ENCODE results near the gene ZP4. TPM values are rescaled to one million over a fixed set of nuclear protein-coding genes. Genes with fewer than 3 reads are reported as not detected.

The ZP4 gene
- total RNA-seq, 2 experiments from 2014 or later: not detected

GRCh38 chr1:237861944-237862343 is 28.8 kb downstream of the ZP4 start:
- H3K27ac ChIP-seq (ENCODE audit: low read depth in 1 of 2, low read length in 2 of 2): no peak overlapping the region
- peaks cover 0 to 6% of the 10 kb centered on the region in 2 experiments for H3K9me3 ChIP-seq (ENCODE audit: control insufficient read depth in 1 of 2, insufficient read depth in 1 of 2, low read length in 2 of 2)
- H3K36me3 ChIP-seq (ENCODE audit: insufficient read depth, low read length): no peaks in the 10 kb centered on the region
- H3K4me1 ChIP-seq (ENCODE audit: insufficient read depth, low read length): peaks cover 3% of the 10 kb centered on the region
- peaks cover 12% of the 10 kb centered on the region for H3K27me3 Mint-ChIP-seq
- H3K27me3 ChIP-seq (ENCODE audit: control insufficient read depth in 1 of 2, insufficient read depth in 2 of 2, low read length in 2 of 2): no peaks in the 10 kb centered on the region
- H3K4me3 Mint-ChIP-seq: no peak overlapping the region
- intact Hi-C loops (cut with DNase I, micrococcal nuclease): no loop called here
- no peaks in the 10 kb centered on the region for H3K36me3 Mint-ChIP-seq (ENCODE audit: low read depth)
- ChIA-PET POLR2A (no interaction called here), CTCF (no interaction called here)
- peak in 2 of 14 experiments; percentile 12 to 15 for DNase-seq
- ATAC-seq (ENCODE audit: poor library complexity): no peak
- no peaks in the 10 kb centered on the region for H3K9me3 Mint-ChIP-seq
- TF ChIP-seq, protein P1, sequence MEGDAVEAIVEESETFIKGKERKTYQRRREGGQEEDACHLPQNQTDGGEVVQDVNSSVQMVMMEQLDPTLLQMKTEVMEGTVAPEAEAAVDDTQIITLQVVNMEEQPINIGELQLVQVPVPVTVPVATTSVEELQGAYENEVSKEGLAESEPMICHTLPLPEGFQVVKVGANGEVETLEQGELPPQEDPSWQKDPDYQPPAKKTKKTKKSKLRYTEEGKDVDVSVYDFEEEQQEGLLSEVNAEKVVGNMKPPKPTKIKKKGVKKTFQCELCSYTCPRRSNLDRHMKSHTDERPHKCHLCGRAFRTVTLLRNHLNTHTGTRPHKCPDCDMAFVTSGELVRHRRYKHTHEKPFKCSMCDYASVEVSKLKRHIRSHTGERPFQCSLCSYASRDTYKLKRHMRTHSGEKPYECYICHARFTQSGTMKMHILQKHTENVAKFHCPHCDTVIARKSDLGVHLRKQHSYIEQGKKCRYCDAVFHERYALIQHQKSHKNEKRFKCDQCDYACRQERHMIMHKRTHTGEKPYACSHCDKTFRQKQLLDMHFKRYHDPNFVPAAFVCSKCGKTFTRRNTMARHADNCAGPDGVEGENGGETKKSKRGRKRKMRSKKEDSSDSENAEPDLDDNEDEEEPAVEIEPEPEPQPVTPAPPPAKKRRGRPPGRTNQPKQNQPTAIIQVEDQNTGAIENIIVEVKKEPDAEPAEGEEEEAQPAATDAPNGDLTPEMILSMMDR (IDR thresholded peaks at IDR 0.05): no peak
- H3K4me3 ChIP-seq (ENCODE audit: low read length): no peak overlapping the region
- no peaks in the 10 kb centered on the region for H3K4me1 Mint-ChIP-seq (ENCODE audit: low read depth)
- H3K27ac Mint-ChIP-seq: no peak overlapping the region

GRCh38 chr1:237858992-237859391 is 31.7 kb downstream of the ZP4 start:
- DNase-seq (no peak), ATAC-seq (ENCODE audit: poor library complexity) (no peak)
- H3K27ac ChIP-seq (ENCODE audit: low read depth in 1 of 2, low read length in 2 of 2): no peak overlapping the region
- H3K4me3 ChIP-seq (ENCODE audit: low read length): no peak overlapping the region
- peaks cover 0 to 3% of the 10 kb centered on the region in 2 experiments for H3K9me3 ChIP-seq (ENCODE audit: control insufficient read depth in 1 of 2, insufficient read depth in 1 of 2, low read length in 2 of 2)
- TF ChIP-seq, protein P1 (IDR thresholded peaks at IDR 0.05): no peak
- no peak overlapping the region for H3K27ac Mint-ChIP-seq
- H3K36me3 Mint-ChIP-seq (ENCODE audit: low read depth): no peaks in the 10 kb centered on the region
- H3K9me3 Mint-ChIP-seq: no peaks in the 10 kb centered on the region
- H3K27me3 Mint-ChIP-seq: peaks cover 6% of the 10 kb centered on the region
- POLR2A ChIA-PET: no interaction called here
- no peaks in the 10 kb centered on the region for H3K36me3 ChIP-seq (ENCODE audit: insufficient read depth, low read length)
- no peak overlapping the region for H3K4me3 Mint-ChIP-seq
- no peaks in the 10 kb centered on the region for H3K27me3 ChIP-seq (ENCODE audit: control insufficient read depth in 1 of 2, insufficient read depth in 2 of 2, low read length in 2 of 2)
- CTCF ChIA-PET: no interaction called here
- no peaks in the 10 kb centered on the region for H3K4me1 ChIP-seq (ENCODE audit: insufficient read depth, low read length)
- intact Hi-C loops (cut with DNase I, micrococcal nuclease): no loop called here
- H3K4me1 Mint-ChIP-seq (ENCODE audit: low read depth): no peaks in the 10 kb centered on the region

GRCh38 chr1:237857455-237857854 is 33.3 kb downstream of the ZP4 start:
- ATAC-seq (ENCODE audit: poor library complexity): no peak
- Histone ChIP-seq H3K9me3 (ENCODE audit: control insufficient read depth in 1 of 2, insufficient read depth in 1 of 2, low read length in 2 of 2) (peaks cover 0 to 3% of the 10 kb centered on the region in 2 experiments), H3K27me3 (ENCODE audit: control insufficient read depth in 1 of 2, insufficient read depth in 2 of 2, low read length in 2 of 2) (no peaks in the 10 kb centered on the region), H3K27ac (ENCODE audit: low read depth in 1 of 2, low read length in 2 of 2) (no peak overlapping the region), H3K4me1 (ENCODE audit: insufficient read depth, low read length) (no peaks in the 10 kb centered on the region), H3K36me3 (ENCODE audit: insufficient read depth, low read length) (no peaks in the 10 kb centered on the region), H3K4me3 (ENCODE audit: low read length) (no peak overlapping the region)
- Mint-ChIP-seq H3K4me1 (ENCODE audit: low read depth) (no peaks in the 10 kb centered on the region), H3K4me3 (no peak overlapping the region), H3K27ac (no peak overlapping the region), H3K27me3 (peaks cover 6% of the 10 kb centered on the region), H3K9me3 (peaks cover 5% of the 10 kb centered on the region), H3K36me3 (ENCODE audit: low read depth) (no peaks in the 10 kb centered on the region)
- POLR2A ChIA-PET: no interaction called here
- CTCF ChIA-PET: no interaction called here
- intact Hi-C loops (cut with DNase I, micrococcal nuclease): no loop called here
- no peak for DNase-seq
- TF ChIP-seq, protein P1 (IDR thresholded peaks at IDR 0.05): no peak
